ENCODE results near the gene UBE2D4.
"Not testable (repeated sequence)": the region's sequence is repeated elsewhere in the genome, so short reads cannot be mapped to it uniquely, and the experiment has no call there.

The UBE2D4 gene

DNA sequence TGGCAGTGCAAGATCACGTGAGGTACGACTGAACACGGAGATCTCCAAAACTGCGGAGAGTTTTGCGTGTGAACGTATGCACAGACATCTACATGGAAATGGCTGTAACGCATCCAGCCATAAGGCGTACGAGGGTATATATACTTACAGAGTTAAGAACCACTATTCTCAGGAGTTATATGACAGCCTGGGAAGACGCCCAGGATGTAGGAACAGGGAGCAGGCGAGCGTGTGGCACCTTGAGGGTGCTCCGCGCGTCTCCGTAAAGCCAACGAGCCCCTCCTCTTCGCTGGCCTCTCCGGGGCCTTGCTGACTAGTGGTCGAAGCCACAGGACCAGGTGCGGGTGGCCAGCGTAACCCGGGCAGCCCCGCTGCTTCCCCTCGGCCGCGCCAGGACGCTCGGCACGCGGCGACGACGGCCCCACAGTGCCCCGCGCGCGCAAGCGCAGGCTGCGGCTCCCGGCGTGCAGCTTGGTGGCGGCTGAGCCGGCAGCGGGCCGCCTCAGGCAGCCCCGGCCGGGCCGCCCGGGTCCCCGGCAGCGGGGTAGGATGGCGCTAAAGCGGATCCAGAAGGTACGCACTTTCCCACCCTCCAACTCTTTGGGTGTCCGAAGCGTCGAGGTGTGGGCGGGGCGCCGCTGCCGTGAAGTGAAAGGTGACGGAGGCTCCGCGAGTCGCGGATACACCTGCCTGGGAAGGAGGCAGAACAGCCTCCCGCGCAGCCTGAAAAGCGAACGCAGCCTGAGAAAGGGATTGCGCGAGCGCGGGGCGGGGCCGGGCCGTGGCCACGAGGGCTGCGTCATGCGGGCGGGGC lies at the start of gene UBE2D4:
TSS of gene UBE2D4 (plus strand) at position 453 of the 814 bp plus-strand sequence. CDS start at position 550, 97 bp downstream.
- peak; percentile 81 for DNase-seq

- DNase-seq = no peak
These were observed 49.1 kb upstream of the UBE2D4 start for GRCh38 chr7:43876976-43877745.

- no peak for DNase-seq
These were observed 48.0 kb upstream of the UBE2D4 start for GRCh38 chr7:43877968-43878864.

DNA sequence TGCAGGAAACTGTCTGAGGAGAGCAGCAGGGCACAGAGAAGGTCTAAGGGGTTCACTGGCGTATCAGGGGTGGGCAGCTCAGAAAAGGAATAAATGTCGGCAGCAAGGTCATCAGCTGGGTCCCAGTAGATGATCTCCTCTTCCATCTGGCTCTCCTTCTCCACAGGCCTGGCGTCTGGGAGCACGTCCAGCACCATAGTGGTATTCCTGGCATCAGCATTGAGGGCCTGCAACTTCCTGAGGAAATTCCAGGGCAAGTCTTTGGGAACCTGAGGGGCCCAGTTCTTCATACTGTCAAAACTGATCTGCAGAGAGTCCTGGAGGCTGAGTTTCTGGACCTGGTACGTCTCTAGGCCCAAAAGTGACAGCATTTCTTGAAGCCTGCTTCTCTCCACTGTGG lies 47.4 kb upstream of the UBE2D4 start:
- DNase-seq = no peak

- no peak for DNase-seq
These were observed 46.8 kb upstream of the UBE2D4 start for GRCh38 chr7:43879477-43879876.

DNA sequence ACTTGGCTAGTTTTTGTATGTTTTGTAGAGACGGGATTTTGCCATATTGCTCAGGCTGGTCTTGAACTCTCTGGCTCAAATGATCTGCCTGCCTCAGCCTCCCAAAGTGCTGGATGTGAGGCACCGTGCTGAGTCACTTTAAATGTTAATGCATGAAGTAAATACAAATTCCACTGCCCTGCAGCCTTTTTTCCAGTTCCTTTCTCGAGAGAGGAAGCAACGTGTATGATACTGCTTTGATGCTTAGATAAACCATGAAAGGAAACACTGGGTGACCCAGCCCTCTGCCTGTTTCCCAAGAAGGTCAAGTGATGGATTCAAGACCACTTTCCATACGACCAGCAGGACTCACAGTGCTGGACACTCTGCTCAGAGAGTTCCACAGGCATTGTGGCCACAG lies 45.6 kb upstream of the UBE2D4 start:
- no peak for DNase-seq

- DNase-seq = no peak
These were observed 42.0 kb upstream of the UBE2D4 start for GRCh38 chr7:43884209-43884608.

DNA sequence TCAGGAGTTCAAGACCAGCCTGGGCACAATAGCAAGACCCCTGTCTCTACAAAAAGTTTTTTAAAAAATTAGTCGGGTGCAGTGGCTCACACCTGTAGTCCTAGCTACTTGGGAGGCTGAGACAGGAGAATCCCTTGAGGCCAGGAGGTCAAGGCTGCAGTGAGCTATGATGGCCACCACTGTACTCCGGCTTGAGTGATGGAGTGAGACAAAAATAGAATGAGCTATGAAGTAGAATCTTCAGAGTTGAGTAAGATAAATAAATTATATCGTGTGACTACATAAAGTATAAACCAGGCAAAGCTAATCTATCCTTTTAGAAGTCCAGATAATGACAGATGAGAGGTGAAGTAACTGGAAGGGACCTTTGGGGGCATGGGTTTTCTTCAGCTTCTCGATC lies 41.6 kb upstream of the UBE2D4 start:
- DNase-seq = no peak

GRCh38 chr7:43888993-43889945 lies 37.0 kb upstream of the UBE2D4 start:
- DNase-seq = peak; percentile 61

- no peak for DNase-seq
These were observed 35.8 kb upstream of the UBE2D4 start for GRCh38 chr7:43890468-43890867.

DNA sequence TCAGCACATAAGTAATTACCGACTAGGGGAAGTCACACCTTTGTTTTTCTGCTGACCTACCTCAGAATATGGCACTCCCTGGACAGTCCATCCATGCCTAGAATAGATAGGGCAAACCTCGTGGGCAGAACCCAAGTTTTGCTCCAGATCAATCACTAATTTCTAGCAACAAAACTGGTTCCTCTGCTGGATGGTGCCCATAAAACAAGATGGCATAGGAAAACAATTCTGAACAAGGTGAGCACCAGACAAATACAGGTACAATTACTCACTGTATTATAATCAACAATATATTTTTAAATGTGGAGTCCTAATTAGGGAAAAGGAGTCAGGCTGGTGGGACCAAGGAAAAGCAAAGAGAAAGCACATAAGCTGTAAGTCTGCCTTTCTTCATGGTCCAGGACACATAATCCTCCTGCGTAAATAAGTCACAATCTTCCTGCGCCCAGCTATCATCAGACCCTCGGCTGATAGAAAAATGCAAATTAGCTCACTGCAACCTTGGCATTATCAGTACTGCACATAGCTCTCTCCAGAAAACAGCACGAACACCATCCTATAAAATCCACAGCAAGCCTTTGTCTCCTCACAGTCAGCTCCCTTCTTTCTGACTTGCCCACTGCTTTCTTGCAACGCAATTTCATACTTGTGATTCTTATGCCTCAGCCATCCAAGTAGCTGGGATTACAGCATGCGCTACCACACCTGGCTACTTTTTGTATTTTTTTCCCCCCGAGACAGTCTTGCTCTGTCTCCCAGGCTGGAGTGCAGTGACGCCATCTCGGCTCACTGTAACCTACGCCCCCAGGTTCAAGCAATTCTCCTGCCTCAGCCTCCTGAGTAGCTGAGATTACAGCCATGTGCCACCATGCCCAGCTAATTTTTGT lies 34.9 kb upstream of the UBE2D4 start:
- DNase-seq = no peak

DNA sequence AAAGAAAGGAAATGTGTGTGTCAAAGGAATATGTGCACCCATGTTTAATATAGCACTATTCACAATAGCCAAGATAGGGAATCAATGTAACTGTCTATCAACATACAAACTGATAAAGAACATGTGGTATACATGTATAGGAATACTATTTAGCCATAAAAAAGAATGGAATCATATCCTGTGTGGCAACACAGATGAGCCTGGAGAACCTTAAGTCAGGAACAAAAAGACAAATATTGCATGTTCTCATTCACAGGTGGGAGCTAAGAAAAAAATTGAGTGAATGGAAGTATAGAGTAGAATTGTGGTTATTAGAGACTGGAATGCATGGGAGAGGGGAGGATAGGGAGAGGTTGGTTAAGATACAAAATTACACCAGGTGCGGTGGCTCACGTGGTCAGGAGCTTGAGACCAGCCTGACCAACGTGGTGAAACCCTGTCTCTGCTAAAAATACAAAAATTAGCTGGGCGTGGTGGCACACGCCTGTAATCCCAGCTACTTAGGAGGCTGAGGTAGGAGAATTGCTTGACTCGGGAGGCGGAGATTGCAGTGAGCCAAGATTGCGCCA lies 30.3 kb upstream of the UBE2D4 start:
- no peak for DNase-seq

DNA sequence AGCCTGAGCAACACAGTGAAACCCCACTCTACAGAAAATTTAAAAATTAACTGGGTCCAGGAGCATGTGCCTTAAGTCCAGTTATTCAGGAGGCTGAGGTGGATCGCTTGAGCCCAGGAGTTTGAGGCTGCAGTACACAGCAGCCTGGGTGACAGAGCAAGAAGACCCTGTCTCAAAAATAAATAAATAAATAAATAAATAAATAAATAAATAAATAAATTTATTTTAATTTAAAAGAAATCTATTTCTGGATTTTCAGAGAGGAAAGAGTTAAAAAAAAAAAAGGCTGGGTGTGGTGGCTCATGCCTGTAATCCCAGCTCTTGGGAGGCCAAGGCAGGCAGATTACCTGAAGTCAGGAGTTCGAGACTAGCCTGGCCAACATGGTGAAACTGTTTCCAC lies 27.7 kb upstream of the UBE2D4 start:
- not testable (repeated sequence) for DNase-seq

GRCh38 chr7:43902542-43903054 lies 23.6 kb upstream of the UBE2D4 start:
- no peak for DNase-seq

DNA sequence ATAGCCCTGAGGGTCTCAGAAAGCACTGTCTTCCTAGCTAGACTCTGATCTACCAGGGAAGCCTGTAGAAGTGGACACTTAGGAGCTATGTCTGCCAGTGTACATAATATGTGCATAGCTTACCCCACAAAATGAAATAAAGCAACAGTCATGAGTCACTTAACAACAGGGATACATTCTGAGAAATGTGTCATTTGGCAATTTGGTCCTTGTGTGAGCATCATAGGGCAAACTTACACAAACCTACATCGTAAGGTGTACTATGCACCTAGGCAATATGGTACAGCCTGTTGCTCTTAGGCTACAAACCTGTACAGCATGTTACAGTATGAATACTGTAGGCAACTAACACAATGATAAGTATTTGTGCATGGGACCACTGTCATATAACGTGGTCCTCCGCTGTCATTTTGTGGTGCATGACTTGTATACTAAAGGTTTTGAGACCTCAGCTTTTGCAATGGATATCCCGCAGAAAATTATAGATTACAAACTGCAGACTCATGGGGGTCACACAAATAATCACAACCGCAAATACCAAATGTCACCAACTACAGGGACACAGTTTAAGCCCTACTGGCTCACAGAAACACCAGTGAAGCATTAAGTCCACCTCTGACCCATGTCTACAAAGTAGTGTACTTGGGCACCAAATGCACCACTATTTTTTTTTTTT lies 21.6 kb upstream of the UBE2D4 start:
- DNase-seq = peak; percentile 5

DNA sequence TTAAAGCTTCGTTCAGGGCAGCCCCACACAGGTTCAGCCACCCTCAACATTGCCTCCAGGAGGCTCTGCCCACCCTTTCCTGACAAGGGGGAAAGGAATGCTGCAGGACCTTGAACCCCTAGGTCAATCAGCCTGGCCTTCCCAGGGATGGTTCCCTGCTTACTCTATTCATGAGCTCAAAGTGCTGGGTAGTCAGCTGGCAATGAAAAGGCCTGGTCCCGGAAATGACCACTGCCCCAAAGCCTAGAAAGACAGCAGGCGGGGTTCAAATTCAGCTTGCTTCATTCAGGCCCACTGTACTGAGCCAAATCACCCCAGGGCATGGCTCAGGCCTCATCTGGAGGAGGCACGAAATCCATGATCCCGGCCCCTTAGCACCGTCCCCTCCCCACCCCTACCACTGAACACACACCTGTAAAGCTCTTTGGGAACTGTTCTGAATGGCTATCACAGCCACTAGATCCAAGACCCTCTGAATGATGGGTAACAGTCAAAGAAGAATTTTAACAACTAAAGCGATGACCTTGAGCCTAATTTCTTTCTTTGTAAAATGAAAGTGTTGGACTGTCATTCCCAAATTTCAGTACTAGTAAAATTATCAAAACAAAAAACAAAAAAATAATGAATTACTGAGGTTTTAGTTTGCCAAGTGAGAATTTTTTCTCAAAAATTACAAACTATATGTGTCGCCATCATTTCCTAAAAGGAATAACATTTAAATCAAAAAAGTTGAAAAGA lies 20.9 kb upstream of the UBE2D4 start:
- DNase-seq = no peak

DNA sequence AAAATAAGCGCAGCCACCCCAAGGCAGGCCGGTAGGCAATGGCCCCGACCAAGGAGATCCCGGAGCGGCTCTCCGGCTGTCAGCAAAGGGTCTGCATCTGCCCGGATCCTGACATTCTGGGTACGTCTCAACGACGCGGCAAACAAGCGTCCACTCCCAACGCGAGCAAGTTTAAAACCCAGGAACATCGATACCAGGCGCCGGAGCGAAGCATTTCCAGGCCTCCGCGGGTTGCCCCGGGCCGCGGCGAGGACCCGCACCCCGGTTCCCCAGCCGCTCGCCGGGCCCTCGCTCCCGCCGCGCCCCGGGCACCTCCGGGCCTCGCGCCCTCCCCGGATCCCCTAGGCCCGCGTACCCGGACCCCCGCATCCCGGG lies 20.3 kb upstream of the UBE2D4 start:
- peak; percentile 32 for DNase-seq

GRCh38 chr7:43906331-43907010 lies 19.8 kb upstream of the UBE2D4 start, which contains the start of gene URGCP:
TSS of gene URGCP (minus strand) at chr7:43906596. CDS start at chr7:43906575, 21 bp downstream.
- peak; percentile 42 for DNase-seq

Data from hematopoietic multipotent progenitor cell treated with erythropoietin and hydrocortisone succinate and interleukin-3 and kit ligand, for 8 days (in vitro differentiated cells).